BLaER1 (cell line): ENCODE results near the gene SLC9A7.

ENCODE experiments used
- H3K27ac ChIP-seq: shearing (Covaris generic); formaldehyde crosslinking; 2 replicates; pipeline ENCODE4 v1.8.1; 2022
- H3K27me3 ChIP-seq: shearing (Covaris generic); formaldehyde crosslinking; 2 replicates; pipeline ENCODE4 v1.8.1; 2022
- H3K36me3 ChIP-seq: shearing (Covaris generic); formaldehyde crosslinking; 2 replicates; pipeline ENCODE4 v1.8.1; 2022
- H3K4me1 ChIP-seq: shearing (Covaris generic); formaldehyde crosslinking; 2 replicates; pipeline ENCODE4 v1.8.1; 2022
- H3K4me2 ChIP-seq: shearing (Covaris generic); formaldehyde crosslinking; 2 replicates; pipeline ENCODE4 v1.8.1; 2022
- H3K4me3 ChIP-seq: shearing (Covaris generic); formaldehyde crosslinking; 2 replicates; pipeline ENCODE4 v1.8.1; 2022
- H3K9ac ChIP-seq: shearing (Covaris generic); formaldehyde crosslinking; 2 replicates; pipeline ENCODE4 v1.8.1; 2022
- H3K9me3 ChIP-seq: shearing (Covaris generic); formaldehyde crosslinking; 2 replicates; pipeline ENCODE4 v1.8.1; 2022
- H4K20me1 ChIP-seq: shearing (Covaris generic); formaldehyde crosslinking; 2 replicates; pipeline ENCODE4 v1.8.1; 2022
- Cebpa-rat ChIP-seq: shearing (Covaris generic); IDR thresholded peaks from 2 replicates; pipeline ENCODE4 v1.8.1; 2022

SLC9A7 gene

GRCh38 chrX:46602468-46603102 is 156.3 kb downstream of the SLC9A7 start:
- TF ChIP-seq Cebpa-rat = no peak
- no peak overlapping the region for H3K9ac ChIP-seq
- H3K27ac ChIP-seq = no peak overlapping the region
- no peaks in the 10 kb centered on the region for H3K27me3 ChIP-seq
- no peak overlapping the region for H3K4me2 ChIP-seq
- peaks cover 31% of the 10 kb centered on the region for H3K36me3 ChIP-seq
- H3K9me3 ChIP-seq = no peaks in the 10 kb centered on the region
- H4K20me1 ChIP-seq = no peaks in the 10 kb centered on the region
- H3K4me3 ChIP-seq = no peak overlapping the region
- peaks cover 18% of the 10 kb centered on the region; the same call in 1 of the 2 replicates for H3K4me1 ChIP-seq

GRCh38 chrX:46601283-46601682 is 157.6 kb downstream of the SLC9A7 start:
- Histone ChIP-seq H3K4me1 (peaks cover 16% of the 10 kb centered on the region; the same call in 1 of the 2 replicates), H3K9me3 (no peaks in the 10 kb centered on the region), H3K9ac (no peak overlapping the region), H3K27me3 (no peaks in the 10 kb centered on the region), H3K36me3 (peaks cover 33% of the 10 kb centered on the region), H3K4me3 (no peak overlapping the region), H3K4me2 (no peak overlapping the region), H3K27ac (no peak overlapping the region), H4K20me1 (no peaks in the 10 kb centered on the region)
- no peak for TF ChIP-seq Cebpa-rat

- Histone ChIP-seq H3K27me3 (no peaks in the 10 kb centered on the region), H3K4me1 (peaks cover 26% of the 10 kb centered on the region), H3K36me3 (peaks cover 33% of the 10 kb centered on the region), H3K27ac (no peak overlapping the region), H3K4me3 (no peak overlapping the region), H3K4me2 (no peak overlapping the region), H3K9me3 (no peaks in the 10 kb centered on the region), H3K9ac (no peak overlapping the region), H4K20me1 (no peaks in the 10 kb centered on the region)
- no peak for TF ChIP-seq Cebpa-rat
Measured at GRCh38 chrX:46599051-46599560, 159.8 kb downstream of the SLC9A7 start.

GRCh38 chrX:46597771-46598170 is 161.1 kb downstream of the SLC9A7 start:
- Histone ChIP-seq H3K9me3 (no peaks in the 10 kb centered on the region), H3K27ac (no peak overlapping the region; the same call in 1 of the 2 replicates), H4K20me1 (no peaks in the 10 kb centered on the region), H3K4me1 (peaks cover 31% of the 10 kb centered on the region), H3K4me3 (no peak overlapping the region), H3K36me3 (peaks cover 31% of the 10 kb centered on the region), H3K4me2 (no peak overlapping the region), H3K9ac (no peak overlapping the region), H3K27me3 (no peaks in the 10 kb centered on the region)
- no peak for TF ChIP-seq Cebpa-rat

GRCh38 chrX:46597208-46597607 is 161.7 kb downstream of the SLC9A7 start:
- H3K27me3 ChIP-seq = no peaks in the 10 kb centered on the region
- no peak overlapping the region for H3K4me2 ChIP-seq
- no peaks in the 10 kb centered on the region for H3K9me3 ChIP-seq
- peaks cover 31% of the 10 kb centered on the region for H3K4me1 ChIP-seq
- H3K4me3 ChIP-seq = no peak overlapping the region
- H4K20me1 ChIP-seq = no peaks in the 10 kb centered on the region
- H3K9ac ChIP-seq = no peak overlapping the region
- no peak overlapping the region; the same call in 1 of the 2 replicates for H3K27ac ChIP-seq
- no peak for TF ChIP-seq Cebpa-rat
- H3K36me3 ChIP-seq = peaks cover 25% of the 10 kb centered on the region

- peaks cover 13% of the 10 kb centered on the region; the same call in 1 of the 2 replicates for H3K36me3 ChIP-seq
- H4K20me1 ChIP-seq = no peaks in the 10 kb centered on the region
- no peak for TF ChIP-seq Cebpa-rat
- H3K4me1 ChIP-seq = peaks cover 35% of the 10 kb centered on the region
- peak overlapping the region; percentile 49 for H3K4me2 ChIP-seq
- peaks cover 7% of the 10 kb centered on the region for H3K9me3 ChIP-seq
- no peaks in the 10 kb centered on the region for H3K27me3 ChIP-seq
- no peak overlapping the region for H3K4me3 ChIP-seq
- H3K9ac ChIP-seq = peak overlapping the region; percentile 21; the same call in 1 of the 2 replicates
- no peak overlapping the region for H3K27ac ChIP-seq
Measured at GRCh38 chrX:46595084-46595483, 163.8 kb downstream of the SLC9A7 start.

GRCh38 chrX:46589977-46590723 is 168.8 kb downstream of the SLC9A7 start:
- Histone ChIP-seq H3K36me3 (no peaks in the 10 kb centered on the region; the same call in 1 of the 2 replicates), H3K9me3 (peaks cover 7% of the 10 kb centered on the region), H3K27ac (no peak overlapping the region), H3K4me1 (peaks cover 69% of the 10 kb centered on the region), H3K9ac (no peak overlapping the region), H3K4me3 (no peak overlapping the region), H3K27me3 (no peaks in the 10 kb centered on the region), H4K20me1 (no peaks in the 10 kb centered on the region), H3K4me2 (0 out of 2 replicates have a peak overlapping the region, but pooled peaks have one; percentile 12)
- no peak for TF ChIP-seq Cebpa-rat

GRCh38 chrX:46588263-46588662 is 170.7 kb downstream of the SLC9A7 start:
- H3K27ac ChIP-seq = peak overlapping the region; percentile 52; the same call in 1 of the 2 replicates
- peak overlapping the region; percentile 77 for H3K4me2 ChIP-seq
- no peaks in the 10 kb centered on the region; the same call in 1 of the 2 replicates for H3K36me3 ChIP-seq
- no peak for TF ChIP-seq Cebpa-rat
- no peaks in the 10 kb centered on the region for H4K20me1 ChIP-seq
- H3K4me3 ChIP-seq = peak overlapping the region; percentile 36; the same call in 1 of the 2 replicates
- peak overlapping the region; percentile 54; the same call in 1 of the 2 replicates for H3K9ac ChIP-seq
- H3K9me3 ChIP-seq = peaks cover 7% of the 10 kb centered on the region
- H3K27me3 ChIP-seq = no peaks in the 10 kb centered on the region
- H3K4me1 ChIP-seq = peaks cover 72% of the 10 kb centered on the region

- H3K4me3 ChIP-seq = peak overlapping the region; percentile 36; the same call in 1 of the 2 replicates
- H3K4me1 ChIP-seq = peaks cover 77% of the 10 kb centered on the region
- H3K27ac ChIP-seq = peak overlapping the region; percentile 52
- H3K9me3 ChIP-seq = peaks cover 7% of the 10 kb centered on the region
- TF ChIP-seq Cebpa-rat = no peak
- peak overlapping the region; percentile 77 for H3K4me2 ChIP-seq
- no peaks in the 10 kb centered on the region for H3K27me3 ChIP-seq
- H3K36me3 ChIP-seq = no peaks in the 10 kb centered on the region; the same call in 1 of the 2 replicates
- no peaks in the 10 kb centered on the region for H4K20me1 ChIP-seq
- peak overlapping the region; percentile 54; the same call in 1 of the 2 replicates for H3K9ac ChIP-seq
Measured at GRCh38 chrX:46587753-46588171, 171.2 kb downstream of the SLC9A7 start.
